GDM1 (cell line): Measurements from ENCODE around the gene ECE1.

Experiments
- DNase-seq: peaks from one replicate; lab custom pipeline; 2025; lab: John Stamatoyannopoulos, UW

Gene ECE1

GRCh38 chr1:21268281-21269239, 21.7 kb downstream of the ECE1 start:
- no peak for DNase-seq

GRCh38 chr1:21267191-21268077, 22.8 kb downstream of the ECE1 start:
- DNase-seq, result no peak

GRCh38 chr1:21266119-21266774, 24.0 kb downstream of the ECE1 start:
- no peak for DNase-seq

GRCh38 chr1:21265644-21266043, 24.6 kb downstream of the ECE1 start:
- no peak for DNase-seq

- no peak for DNase-seq
Measured at GRCh38 chr1:21264898-21265297, 25.4 kb downstream of the ECE1 start.

GRCh38 chr1:21263653-21264225, 26.5 kb downstream of the ECE1 start:
- DNase-seq, result no peak

- no peak for DNase-seq
Measured at GRCh38 chr1:21263052-21263429, 27.2 kb downstream of the ECE1 start.

- no peak for DNase-seq
Measured at GRCh38 chr1:21262293-21263051, 27.8 kb downstream of the ECE1 start.

GRCh38 chr1:21261551-21262292, 28.5 kb downstream of the ECE1 start:
- no peak for DNase-seq

- no peak for DNase-seq
Measured at GRCh38 chr1:21260405-21261125, 29.7 kb downstream of the ECE1 start.

- no peak for DNase-seq
Measured at GRCh38 chr1:21259316-21260076, 30.8 kb downstream of the ECE1 start.

- no peak for DNase-seq
Measured at GRCh38 chr1:21258331-21259134, 31.7 kb downstream of the ECE1 start.

- no peak for DNase-seq
Measured at GRCh38 chr1:21257431-21258135, 32.7 kb downstream of the ECE1 start.

- DNase-seq, result no peak
Measured at GRCh38 chr1:21256776-21257175, 33.5 kb downstream of the ECE1 start.

GRCh38 chr1:21255943-21256320, 34.3 kb downstream of the ECE1 start:
- no peak for DNase-seq

- DNase-seq, result peak; percentile 67
Measured at GRCh38 chr1:21255284-21255942, 34.9 kb downstream of the ECE1 start.

- no peak for DNase-seq
Measured at GRCh38 chr1:21254335-21254951, 35.8 kb downstream of the ECE1 start.
